ENCODE measurements around the gene SUPT3H. TPM values are rescaled to one million over a fixed set of nuclear protein-coding genes. Genes with fewer than 3 reads are reported as not detected.

The SUPT3H gene
- polyA plus RNA-seq, 4 donors = 19.3 to 24.0 (median 23.2) TPM

DNA sequence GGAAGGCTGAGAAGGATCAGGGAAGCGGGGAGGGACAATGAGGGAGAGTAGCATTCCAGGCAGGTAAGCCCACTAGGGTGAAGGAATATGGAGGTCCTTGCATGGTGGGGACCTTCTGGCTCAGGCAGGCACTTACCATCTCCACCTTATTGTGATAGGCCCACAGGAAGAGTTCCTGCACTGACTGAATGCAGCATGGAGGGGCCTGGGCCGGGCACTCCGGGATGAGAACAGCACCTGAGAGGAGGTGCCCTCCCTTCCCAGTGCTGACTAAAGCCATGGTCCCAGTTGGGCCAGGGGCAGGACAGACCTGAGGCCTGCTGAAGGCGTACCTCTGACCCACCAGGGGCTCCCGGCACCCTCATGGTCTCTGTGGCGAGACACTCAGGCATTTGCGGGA is 597.6 kb downstream of the SUPT3H start:
- no peak for DNase-seq (ENCODE audit: low read depth in 4 of 4, low spot score in 3 of 4)

DNA sequence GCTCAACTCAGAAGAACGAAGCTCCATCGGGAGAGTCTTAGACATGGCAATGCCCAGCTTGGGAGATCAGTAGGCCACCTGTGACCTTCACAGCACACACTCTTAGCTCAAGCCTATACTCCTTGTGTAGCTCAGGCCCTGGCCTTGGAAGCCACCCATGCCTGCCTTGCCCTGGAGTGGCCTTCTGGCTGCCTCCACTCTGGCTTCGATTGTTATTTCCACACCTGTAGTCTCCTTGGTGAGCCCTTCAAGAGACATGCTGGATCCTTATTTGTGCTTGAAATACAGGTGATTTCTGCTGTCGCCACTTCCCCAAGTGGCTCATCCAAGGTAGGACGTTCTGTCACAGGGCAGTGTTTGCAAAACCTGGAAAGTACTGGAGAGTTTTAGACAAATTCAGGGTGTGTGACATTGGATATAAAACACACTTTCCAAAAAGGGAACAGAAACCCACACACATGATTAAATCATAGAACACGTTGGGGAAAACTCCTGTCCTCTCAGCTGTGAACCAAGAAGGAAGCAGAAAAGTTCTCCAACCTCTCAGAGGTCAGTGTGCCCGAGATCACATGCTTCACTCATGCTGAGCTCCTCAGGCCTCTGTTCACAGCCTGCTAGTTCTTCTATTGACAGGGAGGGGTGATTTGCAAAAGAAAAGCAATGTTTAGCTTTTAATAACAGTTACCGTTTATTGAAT is 598.5 kb downstream of the SUPT3H start:
- no peak for DNase-seq (ENCODE audit: low read depth in 4 of 4, low spot score in 3 of 4)

Other genes with a start within 250 kb of the SUPT3H start
- gene RUNX2, start 49.6 kb downstream of the SUPT3H start, polyA plus RNA-seq (ENCODE audit: insufficient read length in 4 of 4) = 1 to 10 TPM; 2.5 to 2.9 (median 2.8) TPM